ENCODE measurements around the gene SET. TPM values are rescaled to one million over a fixed set of nuclear protein-coding genes. Genes with fewer than 3 reads are reported as not detected.

SET gene
- total RNA-seq, 1 experiment from 2014 or later = 738 TPM

DNA sequence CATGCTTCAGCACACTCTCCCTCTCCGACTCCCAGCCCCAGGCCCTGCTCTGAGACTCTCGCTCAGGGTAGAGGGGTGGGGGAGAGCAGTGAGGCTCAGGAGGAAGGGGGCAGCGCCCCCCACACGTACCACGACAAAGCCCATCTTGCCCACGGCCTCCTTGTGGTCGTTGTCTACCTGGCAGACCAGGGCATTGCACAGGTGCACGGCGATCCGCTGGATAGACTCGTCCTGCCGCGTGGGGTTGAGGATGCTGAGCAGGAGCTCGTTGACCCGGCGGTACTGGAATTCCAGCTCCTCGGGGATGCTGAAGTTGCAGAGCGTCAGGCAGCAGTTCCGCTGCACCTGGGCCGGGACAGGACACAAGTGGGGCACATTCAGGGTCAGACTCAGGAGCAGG, 53.4 kb downstream of the SET start:
- no peaks in the 10 kb centered on the region for H3K27me3 ChIP-seq (ENCODE audit: insufficient read depth, low read depth)
- intact Hi-C loops (cut with micrococcal nuclease; ENCODE audit: unreplicated experiment) = no loop called here
- H3F3A ChIP-seq (ENCODE audit: insufficient read depth, low read depth) = peaks cover 11% of the 10 kb centered on the region; the same call in 1 of the 2 replicates
- no TSS peak for BruUV-seq (replicated peaks)
- TF ChIP-seq, protein P1, sequence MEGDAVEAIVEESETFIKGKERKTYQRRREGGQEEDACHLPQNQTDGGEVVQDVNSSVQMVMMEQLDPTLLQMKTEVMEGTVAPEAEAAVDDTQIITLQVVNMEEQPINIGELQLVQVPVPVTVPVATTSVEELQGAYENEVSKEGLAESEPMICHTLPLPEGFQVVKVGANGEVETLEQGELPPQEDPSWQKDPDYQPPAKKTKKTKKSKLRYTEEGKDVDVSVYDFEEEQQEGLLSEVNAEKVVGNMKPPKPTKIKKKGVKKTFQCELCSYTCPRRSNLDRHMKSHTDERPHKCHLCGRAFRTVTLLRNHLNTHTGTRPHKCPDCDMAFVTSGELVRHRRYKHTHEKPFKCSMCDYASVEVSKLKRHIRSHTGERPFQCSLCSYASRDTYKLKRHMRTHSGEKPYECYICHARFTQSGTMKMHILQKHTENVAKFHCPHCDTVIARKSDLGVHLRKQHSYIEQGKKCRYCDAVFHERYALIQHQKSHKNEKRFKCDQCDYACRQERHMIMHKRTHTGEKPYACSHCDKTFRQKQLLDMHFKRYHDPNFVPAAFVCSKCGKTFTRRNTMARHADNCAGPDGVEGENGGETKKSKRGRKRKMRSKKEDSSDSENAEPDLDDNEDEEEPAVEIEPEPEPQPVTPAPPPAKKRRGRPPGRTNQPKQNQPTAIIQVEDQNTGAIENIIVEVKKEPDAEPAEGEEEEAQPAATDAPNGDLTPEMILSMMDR (conservative IDR thresholded peaks at IDR 0.05) = no peak
- TF ChIP-seq EZH2 (IDR thresholded peaks at IDR 0.05; ENCODE audit: low read depth) = no peak
- H3K4me3 ChIP-seq = no peak overlapping the region
- H3K79me2 ChIP-seq (ENCODE audit: low read depth) = no peaks in the 10 kb centered on the region
- no peak overlapping the region for H3K27ac ChIP-seq
- DNase-seq = no peak
- ChIA-PET POLR2A (ENCODE audit: unreplicated experiment) (no interaction called here), CTCF (no interaction called here)
- H3K4me2 ChIP-seq = no peak overlapping the region
- H3K4me1 ChIP-seq (replicated peaks; ENCODE audit: insufficient read depth) = no peaks in the 10 kb centered on the region
- no peak overlapping the region for H2AFZ ChIP-seq
- H3K9me3 ChIP-seq (ENCODE audit: insufficient read depth, low read depth) = no peaks in the 10 kb centered on the region
- no peaks in the 10 kb centered on the region for H4K20me1 ChIP-seq (ENCODE audit: insufficient read depth)
- no peaks in the 10 kb centered on the region for H3K36me3 ChIP-seq (ENCODE audit: low read depth)
- no peaks in the 10 kb centered on the region for H3K9me2 ChIP-seq (ENCODE audit: insufficient read depth)

DNA sequence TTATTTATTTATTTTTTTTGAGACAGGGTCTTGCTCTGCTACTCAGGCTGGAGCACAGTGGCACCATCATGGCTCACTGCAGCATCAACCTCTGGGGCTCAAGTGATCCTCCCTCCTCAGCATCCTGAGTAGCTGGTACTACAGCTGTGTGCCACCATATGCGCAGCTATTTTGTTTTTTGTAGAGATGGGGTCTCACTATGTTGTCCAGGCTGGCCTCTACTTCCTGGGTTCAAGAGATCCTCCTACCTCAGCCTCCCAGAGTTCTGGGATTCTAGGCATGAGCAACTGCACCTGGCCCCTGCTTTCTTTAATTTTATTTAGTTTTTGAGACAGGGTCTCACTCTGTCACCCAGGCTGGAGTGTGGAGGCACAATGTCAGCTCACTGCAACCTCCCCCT, 54.4 kb downstream of the SET start:
- H3K9me3 ChIP-seq (ENCODE audit: insufficient read depth, low read depth) = no peaks in the 10 kb centered on the region
- no peak overlapping the region for H3K4me2 ChIP-seq
- H3K79me2 ChIP-seq (ENCODE audit: low read depth) = no peaks in the 10 kb centered on the region
- no peaks in the 10 kb centered on the region for H3K4me1 ChIP-seq (replicated peaks; ENCODE audit: insufficient read depth)
- H3F3A ChIP-seq (ENCODE audit: insufficient read depth, low read depth) = peaks cover 14% of the 10 kb centered on the region; the same call in 1 of the 2 replicates
- H3K36me3 ChIP-seq (ENCODE audit: low read depth) = no peaks in the 10 kb centered on the region
- no TSS peak for BruUV-seq (replicated peaks)
- no peak overlapping the region for H3K4me3 ChIP-seq
- H3K27ac ChIP-seq = no peak overlapping the region
- intact Hi-C loops (cut with micrococcal nuclease; ENCODE audit: unreplicated experiment) = no loop called here
- no peaks in the 10 kb centered on the region for H3K27me3 ChIP-seq (ENCODE audit: insufficient read depth, low read depth)
- H2AFZ ChIP-seq = no peak overlapping the region
- POLR2A ChIA-PET (ENCODE audit: unreplicated experiment) = no interaction called here
- no peak for DNase-seq
- CTCF ChIA-PET = no interaction called here
- TF ChIP-seq, protein P1 (conservative IDR thresholded peaks at IDR 0.05) = no peak
- TF ChIP-seq EZH2 (IDR thresholded peaks at IDR 0.05; ENCODE audit: low read depth) = no peak
- no peaks in the 10 kb centered on the region for H4K20me1 ChIP-seq (ENCODE audit: insufficient read depth)
- no peaks in the 10 kb centered on the region for H3K9me2 ChIP-seq (ENCODE audit: insufficient read depth)

Other genes starting within 250 kb of the SET start
- gene ODF2, start 233.2 kb upstream of the SET start, total RNA-seq (2021) = 49.4 and 58.2 TPM in 2 replicates
- gene GLE1, start 184.5 kb upstream of the SET start, total RNA-seq (2021) = 67.2 and 74.2 TPM in 2 replicates
- gene SPTAN1, start 136.6 kb upstream of the SET start, total RNA-seq (2021) = 214 and 239 TPM in 2 replicates
- gene DYNC2I2, start 32.4 kb upstream of the SET start, total RNA-seq (2021) = 225 and 263 TPM in 2 replicates
- gene PKN3, start 13.3 kb downstream of the SET start, total RNA-seq (2021) = 5.5 and 9.1 TPM in 2 replicates
- gene ZDHHC12, start 34.9 kb downstream of the SET start, total RNA-seq (2021) = 102 and 133 TPM in 2 replicates
- 65.2 and 70.0 TPM in 2 replicates for gene ZER1, start 82.7 kb downstream of the SET start, total RNA-seq (2021)
- 38.2 and 41.9 TPM in 2 replicates for gene TBC1D13, start 98.0 kb downstream of the SET start, total RNA-seq (2021)
- 28.6 and 47.9 TPM in 2 replicates for gene ENDOG, start 129.3 kb downstream of the SET start, total RNA-seq (2021)
- 59.6 and 75.5 TPM in 2 replicates for gene SPOUT1, start 140.6 kb downstream of the SET start, total RNA-seq (2021)
- 26.1 and 27.6 TPM in 2 replicates for gene KYAT1, start 192.7 kb downstream of the SET start, total RNA-seq (2021)
- gene LRRC8A, start 192.9 kb downstream of the SET start, total RNA-seq (2021) = 90.3 and 95.7 TPM in 2 replicates
- 4.2 and 6.3 TPM in 2 replicates for gene PHYHD1, start 231.8 kb downstream of the SET start, total RNA-seq (2021)

All from PC-9 (cell line).